ENCODE data around the gene KRT37.
"Not testable (repeated sequence)": the region's sequence is repeated elsewhere in the genome, so short reads cannot be mapped to it uniquely, and the experiment has no call there.

KRT37 gene

DNA sequence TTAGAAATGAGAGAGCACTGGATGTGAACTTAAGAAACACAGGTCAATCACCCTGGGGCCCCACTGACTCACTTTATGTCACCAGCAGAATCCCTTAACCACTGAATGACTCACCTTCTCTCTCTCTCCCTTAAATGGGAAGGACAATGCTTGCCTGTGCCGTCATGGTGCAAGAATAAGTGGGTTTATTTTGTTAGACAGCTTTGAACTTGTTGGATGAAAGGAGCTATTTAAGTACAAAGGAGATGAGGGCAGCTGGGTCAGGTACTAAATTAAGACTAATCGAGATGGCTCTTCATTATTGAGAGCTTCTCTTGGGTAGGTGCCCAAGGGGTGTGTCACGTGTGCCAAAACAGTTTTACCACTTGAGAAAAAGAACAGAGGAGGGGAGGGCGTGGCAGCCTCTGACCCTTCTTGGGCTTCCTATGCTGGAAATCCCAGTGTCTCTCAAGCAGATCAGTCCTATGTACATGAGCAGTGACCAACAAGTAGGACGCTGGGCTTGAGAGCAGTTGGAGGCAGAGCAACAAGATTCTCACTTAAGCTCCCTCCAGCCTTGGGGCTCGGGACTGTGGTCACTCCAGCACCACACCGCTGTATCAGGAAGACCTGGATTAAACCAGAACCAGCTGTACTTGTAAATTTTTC lies 20.2 kb downstream of the KRT37 start:
- peak; percentile 47 for DNase-seq (ENCODE audit: low read depth)

DNA sequence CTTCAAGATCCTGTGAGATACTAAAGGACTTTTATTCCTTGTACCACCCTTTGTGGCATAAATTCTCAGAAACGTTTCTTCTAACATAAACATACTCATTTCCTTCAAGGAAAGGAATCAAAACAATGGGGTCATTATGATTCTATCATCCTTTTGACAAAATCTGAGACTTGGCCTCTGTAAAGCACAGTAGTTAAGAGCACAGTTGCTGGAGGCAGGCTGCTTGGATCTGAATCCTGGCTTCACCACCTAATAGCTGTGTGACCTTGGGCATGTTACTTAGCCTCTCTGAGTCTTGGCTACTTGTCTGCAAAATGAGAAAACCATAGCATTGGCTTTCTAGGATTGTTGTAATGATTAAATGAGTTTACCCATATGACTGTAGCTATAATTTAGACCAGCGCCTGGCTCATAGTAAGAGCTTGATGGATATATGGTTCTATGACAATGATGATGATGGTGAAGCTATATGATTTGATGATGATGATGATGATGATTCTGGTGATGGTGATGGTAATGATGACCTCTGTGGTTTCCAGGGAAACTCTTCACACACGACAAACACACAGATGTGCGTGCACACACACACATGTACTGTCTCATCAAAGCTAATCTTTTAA lies 20.9 kb downstream of the KRT37 start:
- DNase-seq (ENCODE audit: low read depth) = no peak

DNA sequence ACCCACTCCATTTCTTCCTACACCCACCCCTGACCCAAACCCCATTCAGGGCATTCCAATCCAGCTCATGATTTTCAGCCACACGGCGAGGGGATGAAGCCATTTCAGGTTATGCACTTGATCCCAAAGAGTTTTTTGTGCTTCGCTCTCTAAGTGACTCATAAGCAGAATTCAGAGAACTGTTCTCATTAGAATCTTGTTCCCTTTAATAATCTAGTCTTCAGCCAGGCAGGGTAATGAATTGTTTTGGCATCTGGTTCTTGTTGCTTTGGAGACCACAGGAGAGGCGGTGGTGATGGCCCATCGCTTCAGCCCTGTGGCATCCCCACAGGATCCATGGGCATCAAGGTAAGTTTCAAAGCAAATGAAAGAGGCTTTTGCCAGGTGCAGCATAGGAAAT lies 22.2 kb downstream of the KRT37 start:
- DNase-seq (ENCODE audit: low read depth) = no peak

DNA sequence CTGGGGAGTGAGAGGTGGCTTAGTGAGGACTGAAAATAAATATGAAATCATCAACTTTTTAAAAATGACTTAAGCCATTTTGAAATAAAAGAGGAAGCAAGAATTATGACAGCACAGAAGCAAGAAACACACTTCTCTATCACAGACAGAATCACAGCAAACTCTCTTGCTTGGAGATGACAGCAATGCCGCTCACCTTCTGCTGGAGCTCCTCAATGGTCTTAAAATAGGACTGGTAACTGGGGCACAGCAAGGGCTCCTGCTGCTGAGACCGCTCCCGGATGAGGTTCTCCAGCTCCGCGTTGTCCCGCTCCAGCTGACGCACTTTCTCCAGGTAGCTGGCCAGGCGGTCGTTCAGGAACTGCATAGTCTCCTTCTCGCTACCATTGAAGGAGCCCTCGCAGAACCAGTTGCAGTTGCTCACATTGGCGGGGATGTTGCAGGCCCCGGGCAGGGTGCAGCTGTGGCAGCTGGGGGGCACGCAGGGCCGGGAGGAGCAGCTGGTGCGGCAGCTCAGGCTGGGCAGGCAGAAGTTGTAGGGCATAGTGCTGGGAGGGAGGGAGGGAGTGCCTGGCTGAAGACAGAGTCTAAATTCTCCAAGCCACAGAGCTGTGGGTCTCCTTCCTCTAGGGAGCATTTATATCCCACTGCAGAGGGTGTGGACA lies 27.3 kb downstream of the KRT37 start, which contains the start of gene KRT31:
KRT31 (minus strand) TSS at position 613 of the 665 bp plus-strand sequence; CDS start at position 544, 69 bp downstream.
- no peak for DNase-seq (ENCODE audit: low read depth)

- DNase-seq (ENCODE audit: low read depth) = no peak
Measured at GRCh38 chr17:41396340-41396739, 28.0 kb downstream of the KRT37 start.

DNA sequence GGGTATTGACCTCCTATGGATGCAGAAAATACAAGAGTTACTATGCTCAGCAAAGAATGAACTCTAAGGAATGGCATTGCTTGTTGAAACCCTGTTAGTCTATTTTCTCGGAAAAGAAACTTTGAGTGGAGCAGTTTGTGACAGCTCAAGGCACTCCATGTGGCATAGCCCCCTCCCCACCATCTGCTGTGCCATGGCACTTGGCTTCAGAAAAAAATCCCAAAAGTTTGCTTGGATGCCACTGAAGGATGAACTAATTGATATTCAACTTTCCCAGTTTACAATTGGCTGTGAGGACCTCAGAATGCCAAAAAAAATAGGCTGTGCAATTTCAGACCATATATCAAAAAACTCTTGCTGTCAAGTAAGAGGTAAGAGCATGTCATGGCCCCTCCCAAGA lies 28.8 kb downstream of the KRT37 start:
- DNase-seq (ENCODE audit: low read depth) = no peak

GRCh38 chr17:41395044-41395443 lies 29.3 kb downstream of the KRT37 start:
- not testable (repeated sequence) for DNase-seq (ENCODE audit: low read depth)

DNA sequence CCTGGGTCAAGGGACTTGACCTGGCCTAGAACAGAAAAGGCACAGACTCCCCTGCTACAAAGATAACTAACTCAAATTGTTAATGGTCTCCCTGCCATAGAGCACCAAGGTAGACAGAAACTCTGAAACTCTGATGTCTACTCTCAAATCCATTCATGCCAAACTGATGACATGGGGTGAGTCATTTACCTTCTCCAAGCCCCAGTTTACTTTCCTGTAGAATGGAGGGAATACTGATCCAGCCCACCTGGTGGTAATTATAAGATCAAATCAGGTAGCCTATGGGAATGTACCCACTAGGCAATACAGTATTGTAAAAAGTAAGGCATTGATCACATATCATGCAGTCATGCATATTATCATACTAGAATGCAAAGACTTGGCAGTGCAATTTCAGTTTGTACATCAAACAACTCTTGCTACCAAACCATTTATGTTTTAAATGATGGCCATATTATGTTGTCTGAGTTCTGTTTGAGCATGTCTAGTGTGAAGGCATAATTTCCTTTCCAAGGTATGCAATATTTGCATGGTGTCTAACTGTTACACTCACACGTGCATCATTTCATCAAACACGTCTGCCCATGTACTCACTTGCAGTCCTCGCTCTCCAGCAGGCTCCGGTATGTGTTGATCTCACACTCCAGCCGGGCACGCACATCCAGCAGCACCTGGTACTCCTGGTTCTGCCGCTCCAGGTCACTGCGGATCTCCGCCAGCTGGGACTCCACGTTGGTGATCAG lies 30.0 kb downstream of the KRT37 start:
- DNase-seq (ENCODE audit: low read depth) = no peak

DNA sequence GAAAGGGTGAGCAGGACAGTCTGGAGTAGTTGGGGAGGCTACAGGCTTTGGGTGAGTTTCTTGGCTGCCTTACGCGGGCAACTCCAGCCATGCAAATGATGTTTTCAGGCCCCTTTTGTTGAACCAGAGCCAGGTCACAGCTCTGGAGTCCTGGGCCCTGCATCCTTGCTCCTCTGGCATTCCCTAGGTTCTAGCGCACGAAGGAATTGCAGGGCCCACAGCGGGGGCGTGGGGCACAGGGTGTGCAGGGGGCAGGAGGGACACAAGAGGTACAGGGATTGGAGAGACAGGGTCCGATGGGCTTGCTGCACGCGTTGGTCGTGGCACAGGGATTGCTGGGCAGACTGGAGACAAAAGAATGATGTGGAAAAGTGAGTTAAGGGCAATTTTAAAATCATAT lies 30.6 kb downstream of the KRT37 start:
- DNase-seq (ENCODE audit: low read depth) = no peak

DNA sequence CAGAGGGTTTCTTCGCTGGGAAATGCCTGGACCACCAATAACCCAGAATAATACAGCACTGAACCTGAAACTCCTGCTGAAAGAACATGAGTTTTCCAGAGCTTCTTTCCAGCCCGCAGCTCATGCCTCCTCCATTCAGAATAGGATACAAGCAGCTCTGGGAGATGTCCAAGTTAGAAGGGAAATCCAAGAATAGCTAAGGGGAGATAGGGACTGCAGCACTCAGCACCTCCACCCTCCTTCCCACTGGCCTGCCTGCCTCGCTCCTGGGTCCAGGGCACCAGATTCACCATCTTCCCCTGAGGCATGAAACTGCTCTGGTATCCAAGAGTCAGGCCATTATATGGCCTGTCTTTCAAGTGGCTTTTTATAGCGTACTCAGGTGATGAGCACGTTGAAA lies 31.1 kb downstream of the KRT37 start:
- no peak for DNase-seq (ENCODE audit: low read depth)

DNA sequence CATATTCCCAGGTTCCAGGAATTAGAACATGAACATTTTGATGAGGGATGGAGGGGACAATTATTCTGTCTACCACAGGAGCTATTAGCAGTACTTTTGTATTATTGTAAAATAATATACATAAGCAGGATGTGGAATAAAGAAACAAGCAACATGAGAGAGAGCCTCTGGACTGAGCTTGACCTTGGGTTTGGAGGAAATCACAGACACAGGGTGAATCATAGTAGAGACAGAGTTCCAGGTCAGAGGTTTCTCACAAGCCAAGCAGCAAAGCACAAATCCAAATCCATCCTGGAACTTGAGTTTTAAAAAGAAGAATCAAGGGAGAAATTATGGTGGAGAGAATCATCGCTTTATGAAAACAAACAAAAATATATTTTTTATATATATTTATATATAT lies 32.1 kb downstream of the KRT37 start:
- no peak for DNase-seq (ENCODE audit: low read depth)

DNA sequence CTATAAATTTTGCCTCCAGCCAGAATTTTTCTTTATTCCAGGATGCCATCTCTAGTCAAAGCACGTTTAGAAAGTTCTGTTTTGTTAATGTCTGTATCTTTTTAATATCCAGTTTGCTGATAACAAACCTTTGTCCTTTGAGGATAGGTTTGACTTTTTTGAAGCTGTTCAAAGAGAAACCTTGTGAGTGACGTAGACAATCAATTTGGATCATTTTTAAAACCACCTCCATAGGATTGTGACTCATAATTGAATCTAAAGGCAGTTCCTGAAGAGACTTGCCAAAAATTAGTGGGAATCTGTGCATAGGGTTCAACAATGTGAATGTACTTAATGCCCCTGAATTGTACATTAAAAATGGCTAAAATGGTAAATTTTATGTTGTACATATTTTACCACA lies 32.9 kb downstream of the KRT37 start:
- DNase-seq (ENCODE audit: low read depth) = no peak

DNA sequence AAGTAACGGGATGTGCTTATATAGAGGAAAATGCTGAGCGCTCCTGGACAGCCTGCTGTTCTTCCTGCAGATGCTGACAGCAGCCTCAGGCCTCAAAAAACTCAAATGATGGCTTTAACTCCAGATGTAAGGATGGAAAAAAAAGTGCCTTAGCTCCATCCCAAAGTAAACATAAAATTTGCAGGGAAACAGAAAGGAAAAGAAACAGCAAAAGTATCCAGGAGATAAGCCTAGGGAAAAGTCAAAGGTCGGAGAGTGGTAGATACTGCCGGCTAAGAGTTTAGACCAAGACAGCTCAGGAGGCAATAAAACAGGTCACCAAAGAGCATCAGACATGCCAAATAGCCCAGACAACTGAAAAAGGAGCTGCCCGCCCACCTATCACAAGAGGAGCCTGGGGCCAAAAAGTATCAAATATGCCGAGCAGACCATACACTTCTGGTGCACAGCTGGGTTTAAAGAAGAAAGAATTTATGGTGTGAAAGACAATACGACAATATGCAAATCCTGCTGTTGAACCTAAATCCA lies 33.9 kb downstream of the KRT37 start:
- no peak for DNase-seq (ENCODE audit: low read depth)

DNA sequence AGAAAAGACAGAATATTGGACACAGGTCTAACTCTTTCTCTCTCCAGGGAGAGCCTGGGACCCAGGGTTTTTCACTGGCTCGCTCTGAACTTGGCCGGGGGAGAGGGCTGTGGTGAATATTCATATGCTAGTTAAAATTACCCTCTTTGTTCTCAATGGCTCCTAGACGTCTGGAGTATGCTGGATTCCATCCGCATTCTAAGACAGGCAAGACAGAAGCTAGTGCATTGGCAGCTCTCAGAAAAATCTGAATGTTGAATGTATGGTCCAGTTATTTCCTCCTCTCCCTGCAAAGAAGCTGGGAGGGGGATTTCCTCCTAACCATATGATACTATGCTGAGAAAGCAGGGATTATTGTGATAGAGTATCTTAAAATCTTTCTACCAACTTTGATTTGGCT lies 36.7 kb downstream of the KRT37 start:
- no peak for DNase-seq (ENCODE audit: low read depth)

DNA sequence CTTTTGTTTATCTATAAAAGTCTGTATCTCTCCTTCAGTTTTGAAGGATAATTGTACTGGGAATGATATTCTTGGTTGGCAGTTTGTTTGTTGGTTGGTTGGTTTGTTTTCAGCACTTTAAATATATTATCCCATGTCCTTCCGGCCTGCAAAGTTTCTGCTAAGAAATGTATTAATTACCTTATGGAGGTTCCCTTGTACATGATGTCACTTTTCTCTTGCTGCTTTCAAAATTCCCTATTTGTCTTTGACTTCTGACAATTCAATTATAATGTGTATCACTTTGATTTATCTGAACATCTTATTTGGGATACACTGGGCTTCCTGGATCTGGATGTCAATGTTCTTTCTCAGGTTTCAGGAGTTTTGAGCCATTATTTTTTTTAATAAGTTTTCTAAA lies 38.2 kb downstream of the KRT37 start:
- no peak for DNase-seq (ENCODE audit: low read depth)

GRCh38 chr17:41383690-41384089 lies 40.7 kb downstream of the KRT37 start:
- DNase-seq (ENCODE audit: low read depth) = no peak

- DNase-seq (ENCODE audit: low read depth) = no peak
Measured at GRCh38 chr17:41382394-41382793, 42.0 kb downstream of the KRT37 start.

DNA sequence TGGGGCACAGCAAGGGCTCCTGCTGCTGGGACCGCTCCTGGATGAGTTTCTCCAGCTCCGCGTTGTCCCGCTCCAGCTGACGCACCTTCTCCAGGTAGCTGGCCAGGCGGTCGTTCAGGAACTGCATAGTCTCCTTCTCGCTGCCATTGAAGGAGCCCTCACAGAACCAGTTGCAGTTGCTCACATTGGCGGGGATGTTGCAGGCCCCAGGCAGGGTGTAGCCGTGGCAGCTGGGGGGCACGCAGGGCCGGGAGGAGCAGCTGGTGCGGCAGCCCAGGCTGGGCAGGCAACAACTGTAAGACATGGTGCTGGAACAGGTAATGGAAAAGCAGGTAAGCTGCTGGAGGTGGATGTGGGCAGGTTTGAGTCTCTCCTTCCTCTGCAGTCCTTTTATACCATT lies 42.4 kb downstream of the KRT37 start, which contains the start of gene KRT34:
KRT34 (minus strand) TSS at position 364 of the 400 bp plus-strand sequence; CDS start at position 304, 60 bp downstream.
- not testable (repeated sequence) for DNase-seq (ENCODE audit: low read depth)

GRCh38 chr17:41380091-41380490 lies 44.3 kb downstream of the KRT37 start:
- DNase-seq (ENCODE audit: low read depth) = not testable (repeated sequence)

GRCh38 chr17:41377546-41377945 lies 46.8 kb downstream of the KRT37 start:
- DNase-seq (ENCODE audit: low read depth) = no peak
